DMS 273 (cell line): ENCODE measurements around the gene CLDN2.

ENCODE experiments used
- DNase-seq: peaks from one replicate; lab custom pipeline; 2025; ENCODE audit not compliant: unreplicated experiment; lab: John Stamatoyannopoulos, UW

The CLDN2 gene

DNA sequence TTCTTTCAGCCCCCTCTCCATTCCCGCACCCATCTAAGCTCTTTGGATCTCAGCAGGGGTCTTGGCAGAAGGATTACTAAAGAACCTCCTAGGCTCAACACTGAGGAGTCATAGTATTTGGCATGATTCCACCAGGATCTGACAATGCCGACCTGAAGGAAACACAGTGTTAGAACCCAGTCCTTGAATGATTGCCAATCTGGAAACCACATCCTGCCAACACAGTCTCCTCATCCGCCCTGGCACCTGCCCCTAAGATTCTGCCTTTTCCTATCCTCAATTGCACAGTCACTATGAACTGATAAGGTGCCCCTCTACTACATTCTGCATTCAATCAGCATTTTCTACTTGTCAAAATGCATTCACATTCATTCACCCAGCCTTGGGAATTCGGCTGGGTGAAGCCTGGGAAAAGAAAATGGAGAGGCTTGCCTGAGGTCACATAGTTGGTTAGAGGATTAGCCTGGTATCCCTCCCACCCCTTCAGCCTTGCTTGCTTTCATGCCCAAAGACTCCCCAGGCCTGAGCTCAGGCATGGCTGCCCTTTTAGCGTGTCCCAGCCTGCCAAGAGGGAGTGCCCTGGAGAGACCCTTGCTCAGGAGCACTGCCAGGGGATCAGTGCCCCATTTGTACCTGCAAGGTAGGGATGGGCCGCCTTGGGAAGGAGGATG is 2.2 kb upstream of the CLDN2 start:
- peak; percentile 8 for DNase-seq

DNA sequence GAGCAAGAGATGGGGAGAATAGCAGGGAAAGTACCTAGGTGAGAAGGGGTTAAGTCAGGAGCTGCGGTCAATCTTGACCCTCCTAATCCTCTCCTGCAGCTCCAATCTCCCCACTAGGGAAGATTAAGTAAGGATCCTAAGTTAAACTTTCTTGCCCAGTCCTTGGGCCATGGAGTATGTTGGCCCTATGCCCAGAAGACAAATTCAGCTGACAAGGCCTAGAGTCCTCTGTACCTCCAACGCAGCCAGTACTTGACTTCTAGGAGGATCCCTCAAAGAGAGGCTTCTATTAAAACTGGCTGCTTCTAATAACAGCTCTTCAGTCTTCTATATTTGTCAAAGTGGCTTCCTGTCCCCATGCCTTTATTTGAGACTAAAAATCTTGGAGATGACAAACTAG is 1.4 kb downstream of the CLDN2 start:
- DNase-seq = no peak

- DNase-seq = no peak
Measured at GRCh38 chrX:106927023-106927422, 6.8 kb downstream of the CLDN2 start.

DNA sequence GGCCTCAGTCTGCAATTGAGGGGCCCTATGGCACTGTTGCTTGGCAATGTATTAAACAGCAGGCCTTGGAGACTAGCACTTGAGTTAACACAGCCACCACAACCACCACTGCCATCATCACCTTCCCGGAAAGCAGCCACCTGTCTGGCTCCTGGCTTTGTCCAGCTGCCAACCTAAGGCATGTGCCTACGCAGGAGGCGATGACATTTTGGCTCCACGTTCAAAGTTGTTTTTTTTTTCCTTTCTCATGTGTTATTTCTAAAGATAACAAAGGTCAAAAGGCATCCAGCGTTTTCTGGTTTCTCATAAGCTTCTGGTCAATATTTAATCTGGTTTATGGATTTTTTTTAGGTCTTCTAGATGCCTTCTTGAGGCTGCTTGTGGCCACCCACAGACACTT is 7.5 kb downstream of the CLDN2 start:
- DNase-seq = no peak

DNA sequence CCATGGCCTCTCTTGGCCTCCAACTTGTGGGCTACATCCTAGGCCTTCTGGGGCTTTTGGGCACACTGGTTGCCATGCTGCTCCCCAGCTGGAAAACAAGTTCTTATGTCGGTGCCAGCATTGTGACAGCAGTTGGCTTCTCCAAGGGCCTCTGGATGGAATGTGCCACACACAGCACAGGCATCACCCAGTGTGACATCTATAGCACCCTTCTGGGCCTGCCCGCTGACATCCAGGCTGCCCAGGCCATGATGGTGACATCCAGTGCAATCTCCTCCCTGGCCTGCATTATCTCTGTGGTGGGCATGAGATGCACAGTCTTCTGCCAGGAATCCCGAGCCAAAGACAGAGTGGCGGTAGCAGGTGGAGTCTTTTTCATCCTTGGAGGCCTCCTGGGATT is 8.0 kb downstream of the CLDN2 start:
- DNase-seq = no peak

DNA sequence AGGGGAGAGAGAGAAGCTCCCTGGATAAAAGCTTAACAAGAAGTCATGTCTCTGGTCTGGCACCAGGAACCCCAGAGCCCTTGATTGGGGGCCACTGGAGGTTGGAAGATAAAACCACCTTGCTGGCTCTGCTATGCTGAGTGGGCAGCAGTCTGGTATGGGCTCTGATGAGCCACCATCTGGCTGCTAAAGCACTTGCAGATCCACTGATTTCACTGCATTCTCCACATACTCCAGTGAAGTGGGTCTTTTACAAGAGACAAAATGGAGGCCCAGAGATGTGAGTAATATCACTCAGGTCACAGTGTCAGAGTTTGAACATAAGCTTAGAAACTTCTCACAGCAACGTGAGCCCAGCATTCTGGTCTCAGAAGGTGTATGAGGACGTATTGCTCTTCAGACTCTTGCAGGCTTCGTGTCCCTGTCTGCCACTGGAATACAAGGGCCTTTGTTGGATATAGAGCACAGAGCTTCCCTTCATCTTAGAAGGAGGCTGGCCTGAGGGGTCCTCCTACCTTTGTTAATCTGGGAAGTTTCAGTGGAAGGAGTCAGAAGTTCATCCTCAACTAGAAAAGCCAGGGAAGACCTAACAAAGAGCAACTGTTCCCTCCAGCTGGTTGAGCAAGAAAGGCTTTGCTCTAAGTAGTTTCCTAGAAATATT is 11.8 kb downstream of the CLDN2 start:
- DNase-seq = no peak

- no peak for DNase-seq
Measured at GRCh38 chrX:106932492-106932923, 12.3 kb downstream of the CLDN2 start.

GRCh38 chrX:106932960-106933537 is 12.8 kb downstream of the CLDN2 start:
- no peak for DNase-seq

- no peak for DNase-seq
Measured at GRCh38 chrX:106933538-106933961, 13.3 kb downstream of the CLDN2 start.

GRCh38 chrX:106935175-106935574 is 15.0 kb downstream of the CLDN2 start:
- DNase-seq = no peak

- no peak for DNase-seq
Measured at GRCh38 chrX:106936246-106936645, 16.0 kb downstream of the CLDN2 start.

GRCh38 chrX:106939566-106939965 is 19.4 kb downstream of the CLDN2 start:
- DNase-seq = no peak

DNA sequence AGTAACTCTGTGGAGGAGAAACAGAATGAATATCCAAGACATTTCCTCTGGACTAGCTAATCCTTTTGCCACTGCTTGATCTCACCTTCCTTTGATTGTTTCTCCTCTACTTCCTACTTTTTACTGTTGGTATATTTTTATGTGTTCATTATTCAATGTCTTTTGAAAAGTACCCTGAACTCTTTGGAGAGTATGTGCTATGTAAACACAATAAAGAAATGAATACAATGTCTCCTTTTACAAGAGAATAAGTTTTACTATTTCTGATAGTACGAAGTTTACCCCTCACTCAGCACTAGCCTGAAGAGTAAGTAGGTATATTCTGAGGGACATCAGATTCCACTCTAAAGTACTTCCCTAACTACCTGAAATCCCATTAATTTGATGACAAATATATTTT is 19.9 kb downstream of the CLDN2 start:
- DNase-seq = no peak

GRCh38 chrX:106946464-106946863 is 26.3 kb downstream of the CLDN2 start:
- no peak for DNase-seq

- no peak for DNase-seq
Measured at GRCh38 chrX:106948641-106949040, 28.4 kb downstream of the CLDN2 start.

DNA sequence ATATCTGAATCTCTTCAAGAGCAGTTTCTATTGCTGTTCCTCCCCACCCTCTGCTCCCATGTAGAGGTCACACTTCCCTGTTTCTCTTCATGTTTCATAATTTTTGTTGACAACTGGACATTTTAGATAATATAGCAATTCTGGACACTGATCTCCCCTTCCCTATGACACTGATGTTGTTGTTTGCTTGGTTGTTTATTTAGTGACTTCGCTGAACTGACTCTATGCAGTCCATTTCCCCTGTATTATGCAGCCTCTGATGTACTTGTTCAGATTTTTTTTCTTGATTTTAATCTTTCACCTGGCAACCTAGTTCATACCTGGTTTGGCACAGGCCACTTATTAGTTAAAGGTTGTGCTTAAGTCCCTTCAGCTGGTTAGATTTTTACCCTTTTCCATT is 29.2 kb downstream of the CLDN2 start:
- no peak for DNase-seq

GRCh38 chrX:106950381-106950780 is 30.2 kb downstream of the CLDN2 start:
- no peak for DNase-seq

- DNase-seq = no peak
Measured at GRCh38 chrX:106951230-106951629, 31.0 kb downstream of the CLDN2 start.

GRCh38 chrX:106952089-106952488 is 31.9 kb downstream of the CLDN2 start:
- no peak for DNase-seq

- DNase-seq = no peak
Measured at GRCh38 chrX:106952538-106952937, 32.3 kb downstream of the CLDN2 start.

DNA sequence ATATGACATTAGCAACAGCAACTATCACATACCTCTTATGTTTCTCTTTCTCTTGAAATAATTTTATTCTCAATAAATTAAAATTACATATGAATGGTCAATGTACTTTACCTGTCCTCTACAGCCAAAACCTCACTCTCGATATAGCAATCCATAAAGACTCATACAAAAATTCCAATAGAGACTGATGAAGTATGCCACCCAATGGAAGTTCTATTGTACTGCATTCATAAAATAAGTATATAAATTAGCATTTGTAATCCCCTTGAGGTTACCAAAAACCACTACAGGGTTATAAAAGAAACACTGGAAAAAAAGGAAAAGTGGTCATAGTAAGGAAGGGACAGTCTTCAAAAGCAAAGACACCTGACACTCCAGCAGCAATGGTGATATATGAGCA is 32.8 kb downstream of the CLDN2 start:
- peak; percentile 30 for DNase-seq

DNA sequence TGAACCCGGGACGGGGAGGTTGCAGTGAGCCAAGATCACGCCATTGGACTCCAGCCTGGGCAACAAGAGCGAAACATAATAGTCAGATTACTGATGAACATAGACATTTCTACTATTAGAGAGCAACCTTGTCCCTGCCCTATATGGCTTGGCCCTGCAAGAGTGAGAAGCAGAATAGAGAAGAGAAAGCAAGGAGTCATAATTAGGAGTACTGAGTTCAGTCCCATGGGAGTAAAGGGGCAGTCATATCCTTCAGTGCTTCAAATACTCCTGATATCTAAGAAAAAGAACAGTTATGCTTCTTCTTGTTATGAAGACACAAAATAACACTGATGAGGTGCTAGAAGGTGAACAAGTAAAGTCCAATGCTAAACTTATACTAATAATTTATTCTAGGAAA is 33.8 kb downstream of the CLDN2 start:
- DNase-seq = no peak
